Gastrocnemius medialis (tissue), 4 donors: ENCODE data around the gene NEBL.

Experiments used
- CTCF ChIP-seq, 5 experiments: fragments of 450-650 bp in 3 of 5; fragments of 200-600 bp in 2 of 5; sonication (generic) in 2 of 5; IDR thresholded peaks in 4 of 5; conservative IDR thresholded peaks in 1 of 5; 1 replicate in 4 of 5; 2 replicates in 1 of 5; pipeline ENCODE4 v1.5.1; 2016 to 2019; ENCODE audit warnings: antibody characterized with exemption in 5 of 5, mild to moderate bottlenecking in 3 of 5, moderate library complexity in 3 of 5
- POLR2A ChIP-seq, 2 donors: fragments of 450-650 bp; IDR thresholded peaks; one replicate each; pipeline ENCODE4 v1.6.1; 2017; ENCODE audit warnings: antibody characterized with exemption in 2 of 2, mild to moderate bottlenecking in 2 of 2, moderate library complexity in 2 of 2

GRCh38 chr10:20935931-20936330, 38.8 kb upstream of the NEBL start:
- TF ChIP-seq CTCF (IDR thresholded peaks at IDR 0.05 in 4 of 5, conservative IDR thresholded peaks at IDR 0.05 in 1 of 5): no peak
- TF ChIP-seq POLR2A (IDR thresholded peaks at IDR 0.05): no peak
